K562 (cell line): ENCODE measurements around the gene UBL3. TPM values are rescaled to one million over a fixed set of nuclear protein-coding genes. Genes with fewer than 3 reads are reported as not detected.

Experiments
- ATAC-seq: fragments of 200-7000 bp; cut with Tn5 transposase; 3 replicates; pipeline ENCODE4 v1.9.1; 2020; ENCODE audit warnings: moderate library complexity
- BruUV-seq: library from RNA; stranded (reverse); fragments of 400-500 nt; replicated peaks from 2 replicates; lab custom pipeline; 2021; lab: Mats Ljungman, UMichigan
- CTCF ChIA-PET: fragments of 300-600 bp; formaldehyde crosslinking; extraction: SDS; loops from one replicate; lab custom pipeline; 2021; ENCODE audit warnings: low intra/inter-chr PET ratio; lab: Yijun Ruan, JAX
- POLR2A ChIA-PET: fragments of 300-600, 350-650 bp; sonication (Branson Sonifier 250); formaldehyde crosslinking; extraction: SDS; loops from one replicate; lab custom pipeline; 2021; ENCODE audit warnings: antibody characterized with exemption, inconsistent platforms; lab: Yijun Ruan, JAX
- DNase-seq, 4 experiments: peaks; one replicate each; pipeline versions ENCODE4 v3.0.0 to v3.0.0-alpha.2; 2011 to 2018; ENCODE audit warnings: low spot score in 3 of 4, mixed read lengths in 3 of 4; ENCODE audit errors: extremely low read depth in 1 of 4
- FAIRE-seq: peaks from 2 replicates; lab custom pipeline; 2011; peaks lifted over from hg19 to GRCh38; lab: Jason Lieb, UNC
- H2AFZ ChIP-seq: 2 replicates; pipeline ENCODE4 v1.6.0; 2011; ENCODE audit warnings: low read depth, low read length, control low read depth, inconsistent platforms
- H3K27ac ChIP-seq: fragments of 200-600 bp; 3 replicates; pipeline ENCODE4 v1.8.0; 2011; ENCODE audit warnings: low read depth, mild to moderate bottlenecking, control low read depth, inconsistent platforms, low read length, moderate library complexity, mixed read lengths; ENCODE audit errors: extremely low read depth
- H3K27me3 ChIP-seq, 2 experiments: fragments of 300-600 bp in 1 of 2; 2 replicates in 1 of 2; 3 replicates in 1 of 2; pipeline versions ENCODE4 v1.6.0 to v1.8.0; 2011; ENCODE audit warnings: inconsistent platforms in 2 of 2, low read length in 2 of 2, mild to moderate bottlenecking in 1 of 2, mixed read lengths in 1 of 2, moderate library complexity in 1 of 2; ENCODE audit not compliant: control insufficient read depth in 2 of 2, insufficient read depth in 2 of 2
- H3K36me3 ChIP-seq: fragments of 300-600 bp; 3 replicates; pipeline ENCODE4 v1.8.0; 2011; ENCODE audit warnings: mild to moderate bottlenecking, low read length, inconsistent platforms; ENCODE audit not compliant: control insufficient read depth, insufficient read depth
- H3K4me1 ChIP-seq, 2 experiments: fragments of 200-600 bp in 1 of 2; replicated peaks in 1 of 2; 2 replicates in 1 of 2; 3 replicates in 1 of 2; pipeline versions ENCODE4 v1.5.1 to v1.8.0; 2011; ENCODE audit warnings: inconsistent platforms in 2 of 2, low read length in 2 of 2, mild to moderate bottlenecking in 1 of 2, mixed read lengths in 1 of 2, moderate library complexity in 1 of 2; ENCODE audit not compliant: control insufficient read depth in 2 of 2, insufficient read depth in 2 of 2
- H3K4me2 ChIP-seq: 2 replicates; pipeline ENCODE4 v1.6.1; 2011; ENCODE audit warnings: low read length, control low read depth, inconsistent platforms, mixed read lengths; ENCODE audit not compliant: insufficient read depth
- H3K4me3 ChIP-seq: fragments of 200-600 bp; sonication (generic), shearing (Covaris generic); 2 replicates; pipeline ENCODE4 v1.5.1; 2016; ENCODE audit warnings: control low read depth, inconsistent platforms
- H3K79me2 ChIP-seq: fragments of 200-600 bp; 3 replicates; pipeline ENCODE4 v1.8.0; 2011; ENCODE audit warnings: low read length, inconsistent platforms; ENCODE audit not compliant: control insufficient read depth, insufficient read depth
- H3K9ac ChIP-seq, 2 experiments: 2 replicates each; pipeline versions ENCODE4 v1.6.0 to v1.6.1; 2011; ENCODE audit warnings: low read depth in 2 of 2, low read length in 2 of 2, control low read depth in 1 of 2, inconsistent platforms in 1 of 2, mild to moderate bottlenecking in 1 of 2, mixed read lengths in 1 of 2; ENCODE audit not compliant: insufficient read depth in 1 of 2
- H3K9me1 ChIP-seq: one replicate; pipeline ENCODE4 v1.6.0; 2011; ENCODE audit warnings: inconsistent platforms, mild to moderate bottlenecking, low read length, moderate library complexity; ENCODE audit not compliant: control insufficient read depth, insufficient read depth
- H3K9me3 ChIP-seq: replicated peaks from 2 replicates; pipeline ENCODE4 v1.5.1; 2011; ENCODE audit warnings: low read depth, low read length, inconsistent platforms; ENCODE audit not compliant: control insufficient read depth, insufficient read depth
- H4K20me1 ChIP-seq: replicated peaks from 2 replicates; pipeline ENCODE4 v1.6.1; 2011; ENCODE audit warnings: low read length, inconsistent platforms, mixed read lengths; ENCODE audit not compliant: control insufficient read depth, insufficient read depth
- HCFC1 ChIP-seq: IDR thresholded peaks from 2 replicates; pipeline ENCODE4 v1.6.1; 2012; ENCODE audit warnings: low read depth, low read length, improper control_type of control experiment
- RBM14 ChIP-seq: fragments of 200-400 bp; formaldehyde crosslinking; IDR thresholded peaks from 2 replicates; pipeline ENCODE4 v1.6.1; 2018; ENCODE audit warnings: low read depth, mild to moderate bottlenecking, low read length, moderate library complexity, borderline replicate concordance; ENCODE audit not compliant: insufficient read depth
- WGBS: fragments of 100-300 bp; shearing (Covaris generic); methylation state at CpG from one replicate; pipeline ENCODE4 v1.1.6; 2016; ENCODE audit warnings: low coverage, mixed read lengths; ENCODE audit not compliant: insufficient coverage; ENCODE audit errors: missing lambda C conversion rate; 5-methylcytosine and 5-hydroxymethylcytosine counted together
- in situ Hi-C: fragments of 300-500 bp; cut with MboI; formaldehyde crosslinking; loops from 4 replicates; pipeline ENCODE4 v1.15.0; 2018; ENCODE audit warnings: inconsistent platforms, mixed read lengths
- intact Hi-C: fragments of 100-400 bp; cut with micrococcal nuclease; formaldehyde crosslinking; loops from 2 replicates; pipeline ENCODE4 v1.14.2; 2022
- polyA plus RNA-seq, 8 experiments: library from polyadenylated mRNA; depleted of rRNA in 4 of 8; stranded (reverse) in 5 of 8; unstranded in 3 of 8; fragments of >200 nt; fragmentation: Nextera tagmentation in 2 of 8; fragmentation: Illumina TruSeq in 1 of 8; extraction: Ambion mirVana in 2 of 8; extraction: Trizol in 1 of 8; gene quantifications; 2 replicates each; pipeline versions ENCODE4 v1.2.1 to v1.2.3, GENCODE V29; 2011 to 2014; ENCODE audit warnings: inconsistent platforms in 1 of 8, missing spikeins in 1 of 8
- total RNA-seq, 7 experiments: library from RNA; depleted of rRNA in 6 of 7; stranded (reverse); fragments of >200 nt in 6 of 7; fragmentation: Illumina TruSeq in 2 of 7; extraction: Trizol in 2 of 7; gene quantifications; 2 replicates each; pipeline versions ENCODE4 v1.2.1 to v1.2.3, GENCODE V29; 2011 to 2021; ENCODE audit warnings: low replicate concordance in 1 of 7
- TF ChIP-seq, protein P1 (sequence below), 2 experiments: fragments of 450-650 bp in 1 of 2; sonication (generic) in 1 of 2; formaldehyde crosslinking in 1 of 2; IDR thresholded peaks; 2 replicates each; pipeline versions ENCODE4 v1.7.1 to v1.9.0; 2016 to 2022; ENCODE audit warnings: inconsistent platforms in 1 of 2, mild to moderate bottlenecking in 1 of 2, missing genetic modification reagents in 1 of 2

UBL3 gene
- total and polyA plus RNA-seq, 9 of the 15 experiments (the other 6 are each of a cell fraction or from before 2014, with no cell fraction given) = 0.64 to 2.4 (median 1.8) TPM

DNA sequence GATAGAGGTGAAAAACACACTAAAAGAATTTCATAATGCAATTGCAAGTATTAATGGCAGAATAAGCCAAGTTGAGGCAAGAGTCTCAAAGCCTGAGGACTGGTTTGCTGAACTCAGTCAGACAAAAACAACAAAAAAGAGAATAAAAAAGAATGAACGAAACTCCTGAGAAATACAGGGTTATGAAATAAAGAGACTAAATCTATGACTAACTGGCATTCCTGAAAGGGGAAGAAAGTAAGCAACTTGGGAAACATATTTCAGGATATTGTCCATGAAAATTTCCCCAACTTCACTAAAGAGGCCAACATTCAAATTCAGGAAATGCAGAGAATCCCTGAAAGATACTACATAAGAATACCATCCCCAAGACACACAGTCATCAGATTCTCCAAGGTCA is 47.8 kb downstream of the UBL3 start:
- H4K20me1 ChIP-seq = no peaks in the 10 kb centered on the region
- TF ChIP-seq HCFC1 = no peak
- TF ChIP-seq RBM14 = no peak
- TF ChIP-seq, protein P1, sequence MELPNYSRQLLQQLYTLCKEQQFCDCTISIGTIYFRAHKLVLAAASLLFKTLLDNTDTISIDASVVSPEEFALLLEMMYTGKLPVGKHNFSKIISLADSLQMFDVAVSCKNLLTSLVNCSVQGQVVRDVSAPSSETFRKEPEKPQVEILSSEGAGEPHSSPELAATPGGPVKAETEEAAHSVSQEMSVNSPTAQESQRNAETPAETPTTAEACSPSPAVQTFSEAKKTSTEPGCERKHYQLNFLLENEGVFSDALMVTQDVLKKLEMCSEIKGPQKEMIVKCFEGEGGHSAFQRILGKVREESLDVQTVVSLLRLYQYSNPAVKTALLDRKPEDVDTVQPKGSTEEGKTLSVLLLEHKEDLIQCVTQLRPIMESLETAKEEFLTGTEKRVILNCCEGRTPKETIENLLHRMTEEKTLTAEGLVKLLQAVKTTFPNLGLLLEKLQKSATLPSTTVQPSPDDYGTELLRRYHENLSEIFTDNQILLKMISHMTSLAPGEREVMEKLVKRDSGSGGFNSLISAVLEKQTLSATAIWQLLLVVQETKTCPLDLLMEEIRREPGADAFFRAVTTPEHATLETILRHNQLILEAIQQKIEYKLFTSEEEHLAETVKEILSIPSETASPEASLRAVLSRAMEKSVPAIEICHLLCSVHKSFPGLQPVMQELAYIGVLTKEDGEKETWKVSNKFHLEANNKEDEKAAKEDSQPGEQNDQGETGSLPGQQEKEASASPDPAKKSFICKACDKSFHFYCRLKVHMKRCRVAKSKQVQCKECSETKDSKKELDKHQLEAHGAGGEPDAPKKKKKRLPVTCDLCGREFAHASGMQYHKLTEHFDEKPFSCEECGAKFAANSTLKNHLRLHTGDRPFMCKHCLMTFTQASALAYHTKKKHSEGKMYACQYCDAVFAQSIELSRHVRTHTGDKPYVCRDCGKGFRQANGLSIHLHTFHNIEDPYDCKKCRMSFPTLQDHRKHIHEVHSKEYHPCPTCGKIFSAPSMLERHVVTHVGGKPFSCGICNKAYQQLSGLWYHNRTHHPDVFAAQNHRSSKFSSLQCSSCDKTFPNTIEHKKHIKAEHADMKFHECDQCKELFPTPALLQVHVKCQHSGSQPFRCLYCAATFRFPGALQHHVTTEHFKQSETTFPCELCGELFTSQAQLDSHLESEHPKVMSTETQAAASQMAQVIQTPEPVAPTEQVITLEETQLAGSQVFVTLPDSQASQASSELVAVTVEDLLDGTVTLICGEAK (IDR thresholded peaks at IDR 0.05) = no peak
- TF ChIP-seq, protein P1 (CRISPR knock-in tag; IDR thresholded peaks at IDR 0.05) = no peak
- no peak overlapping the region for H3K4me3 ChIP-seq
- intact Hi-C loops = no loop called here
- no peak for DNase-seq
- ATAC-seq = no peak
- H3K27me3 ChIP-seq = peaks cover 0 to 7% of the 10 kb centered on the region in 2 experiments; a peak in 1 of 5 replicates
- no peaks in the 10 kb centered on the region for H3K79me2 ChIP-seq
- no peaks in the 10 kb centered on the region for H3K4me1 ChIP-seq
- FAIRE-seq = no peak
- H3K9me1 ChIP-seq = no peaks in the 10 kb centered on the region
- H3K9ac ChIP-seq = no peak overlapping the region
- H3K36me3 ChIP-seq = no peaks in the 10 kb centered on the region
- 0% methylated on average over 1 of the region's 1 CpG for WGBS
- H3K9me3 ChIP-seq = no peaks in the 10 kb centered on the region
- no peak overlapping the region for H3K27ac ChIP-seq
- no peak overlapping the region for H3K4me2 ChIP-seq
- in situ Hi-C loops = no loop called here
- CTCF ChIA-PET = no interaction called here
- BruUV-seq = no TSS peak
- H2AFZ ChIP-seq = no peak overlapping the region
- POLR2A ChIA-PET = no interaction called here
